ENCODE data around the gene DNAH8. TPM values are rescaled to one million over a fixed set of nuclear protein-coding genes. Genes with fewer than 3 reads are reported as not detected.

Gene DNAH8
- total and polyA plus RNA-seq, 3 donors from 2014 or later: 17.2 to 23.7 (median 19.0) TPM

DNA sequence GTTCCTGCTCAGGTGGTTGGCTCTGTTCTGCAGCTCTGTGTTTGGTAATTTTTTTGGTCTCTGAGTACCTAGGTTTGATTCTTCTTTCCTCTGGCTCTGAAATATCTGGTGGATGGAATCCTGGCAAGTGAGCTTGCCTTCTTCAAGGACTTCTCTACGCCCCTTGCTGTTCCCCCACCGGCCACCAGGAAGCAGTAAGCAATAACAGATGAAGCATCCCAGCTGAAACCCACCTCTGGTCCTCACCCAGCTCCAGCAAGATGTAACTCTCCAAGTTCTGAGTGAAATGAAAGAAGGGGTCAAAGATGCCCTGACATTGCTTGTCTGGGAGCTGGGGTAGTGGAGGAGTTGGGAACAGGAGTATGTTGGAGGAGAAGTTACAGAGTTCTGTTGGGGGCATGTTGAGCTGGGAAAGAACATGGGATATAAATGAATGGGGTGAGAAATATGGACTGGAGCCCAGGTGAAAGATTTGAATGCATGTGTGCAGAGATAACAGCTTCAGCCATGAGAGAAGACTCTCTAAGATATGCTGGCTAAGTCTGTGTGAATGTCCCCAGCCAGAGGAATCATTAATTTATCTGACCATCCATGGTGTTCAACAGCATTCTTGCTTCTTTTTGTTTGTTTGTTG is 282.1 kb downstream of the DNAH8 start:
- H3K27me3 ChIP-seq: no peaks in the 10 kb centered on the region
- H3K9me3 ChIP-seq: no peaks in the 10 kb centered on the region
- no peaks in the 10 kb centered on the region for H3K4me1 ChIP-seq
- TF ChIP-seq, protein P1, sequence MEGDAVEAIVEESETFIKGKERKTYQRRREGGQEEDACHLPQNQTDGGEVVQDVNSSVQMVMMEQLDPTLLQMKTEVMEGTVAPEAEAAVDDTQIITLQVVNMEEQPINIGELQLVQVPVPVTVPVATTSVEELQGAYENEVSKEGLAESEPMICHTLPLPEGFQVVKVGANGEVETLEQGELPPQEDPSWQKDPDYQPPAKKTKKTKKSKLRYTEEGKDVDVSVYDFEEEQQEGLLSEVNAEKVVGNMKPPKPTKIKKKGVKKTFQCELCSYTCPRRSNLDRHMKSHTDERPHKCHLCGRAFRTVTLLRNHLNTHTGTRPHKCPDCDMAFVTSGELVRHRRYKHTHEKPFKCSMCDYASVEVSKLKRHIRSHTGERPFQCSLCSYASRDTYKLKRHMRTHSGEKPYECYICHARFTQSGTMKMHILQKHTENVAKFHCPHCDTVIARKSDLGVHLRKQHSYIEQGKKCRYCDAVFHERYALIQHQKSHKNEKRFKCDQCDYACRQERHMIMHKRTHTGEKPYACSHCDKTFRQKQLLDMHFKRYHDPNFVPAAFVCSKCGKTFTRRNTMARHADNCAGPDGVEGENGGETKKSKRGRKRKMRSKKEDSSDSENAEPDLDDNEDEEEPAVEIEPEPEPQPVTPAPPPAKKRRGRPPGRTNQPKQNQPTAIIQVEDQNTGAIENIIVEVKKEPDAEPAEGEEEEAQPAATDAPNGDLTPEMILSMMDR (IDR thresholded peaks at IDR 0.05): peak in 1 of 3 experiments; percentile 35
- TF ChIP-seq POLR2A (IDR thresholded peaks at IDR 0.05): no peak
- 15 to 19% methylated on average over 2 of the region's 2 CpGs for WGBS, 2 donors
- H3K27ac ChIP-seq: no peak overlapping the region
- H3K36me3 ChIP-seq (ENCODE audit: low read depth, missing control alignments): no peaks in the 10 kb centered on the region
- H3K4me3 ChIP-seq: no peak overlapping the region
- intact Hi-C loops (cut with DNase I; ENCODE audit: low total_unique reads): no loop called here
- peak; percentile 50 for DNase-seq

DNA sequence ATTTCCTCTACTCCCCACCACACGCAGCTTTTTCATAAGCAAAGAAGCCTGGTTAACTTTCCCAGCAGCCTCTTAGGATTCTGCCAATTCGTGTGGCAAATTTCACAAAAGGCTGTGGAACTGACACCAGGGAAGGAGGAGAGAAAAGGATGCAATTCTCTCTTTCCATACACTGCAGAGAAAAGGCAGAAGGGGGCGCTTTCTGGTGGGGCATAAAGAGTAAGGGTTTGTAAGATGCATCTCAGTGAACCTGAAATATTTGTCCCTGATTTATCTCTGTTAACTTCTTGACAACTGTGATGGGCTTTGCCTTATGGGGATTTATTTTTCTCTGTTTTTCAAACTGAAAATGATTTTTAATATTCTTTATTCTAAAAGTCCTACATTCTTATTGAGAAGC is 288.0 kb downstream of the DNAH8 start:
- DNase-seq: no peak
- intact Hi-C loops (cut with DNase I; ENCODE audit: low total_unique reads): no loop called here
- TF ChIP-seq, protein P1 (IDR thresholded peaks at IDR 0.05): no peak
- no peak for TF ChIP-seq POLR2A (IDR thresholded peaks at IDR 0.05)
- Histone ChIP-seq H3K4me3 (no peak overlapping the region), H3K27me3 (no peaks in the 10 kb centered on the region), H3K36me3 (ENCODE audit: low read depth, missing control alignments) (no peaks in the 10 kb centered on the region), H3K9me3 (no peaks in the 10 kb centered on the region), H3K4me1 (no peaks in the 10 kb centered on the region), H3K27ac (no peak overlapping the region)
- 37 to 41% methylated on average over 3 of the region's 3 CpGs for WGBS, 2 donors

DNA sequence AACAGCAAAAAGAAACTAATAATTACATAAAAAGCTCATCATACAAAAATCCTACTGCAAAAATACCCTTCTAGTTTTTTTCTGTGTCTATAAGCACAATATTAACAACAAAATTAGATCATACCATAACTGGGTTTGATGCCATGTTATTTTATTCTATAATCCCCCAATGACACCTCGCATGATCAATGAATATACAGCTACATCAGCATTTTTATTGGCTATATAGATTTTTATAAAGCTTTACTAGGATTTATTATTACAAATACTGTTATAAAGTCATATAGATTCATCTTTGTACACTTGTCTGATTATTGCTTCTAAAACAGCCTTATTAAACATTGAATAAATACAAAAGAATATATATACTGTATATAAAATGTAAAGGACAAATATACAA is 288.4 kb downstream of the DNAH8 start:
- Histone ChIP-seq H3K27me3 (no peaks in the 10 kb centered on the region), H3K27ac (no peak overlapping the region), H3K4me3 (no peak overlapping the region), H3K4me1 (no peaks in the 10 kb centered on the region), H3K36me3 (ENCODE audit: low read depth, missing control alignments) (no peaks in the 10 kb centered on the region), H3K9me3 (no peaks in the 10 kb centered on the region)
- no peak for DNase-seq
- 90 to 97% methylated on average over 1 of the region's 1 CpG for WGBS, 2 donors
- TF ChIP-seq, protein P1 (IDR thresholded peaks at IDR 0.05): no peak
- no peak for TF ChIP-seq POLR2A (IDR thresholded peaks at IDR 0.05)
- intact Hi-C loops (cut with DNase I; ENCODE audit: low total_unique reads): no loop called here

DNA sequence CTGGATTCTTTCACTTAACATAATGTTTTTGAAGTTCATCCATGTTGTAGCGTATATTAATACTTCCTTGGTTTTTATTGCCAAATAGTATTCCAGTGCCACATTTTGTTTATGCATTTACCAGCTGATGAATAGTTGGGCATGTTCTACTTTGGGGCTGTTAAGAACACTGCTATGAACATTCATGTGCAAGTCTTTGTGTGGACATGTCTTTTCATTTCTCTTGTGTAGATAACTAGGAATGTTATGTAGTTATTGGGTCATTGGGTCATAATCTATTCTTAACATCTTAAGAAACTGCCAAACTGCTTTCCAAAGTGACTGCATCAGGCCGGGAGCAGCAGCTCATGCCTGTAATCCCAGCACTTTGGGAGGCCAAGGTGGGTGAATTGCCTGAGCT is 289.7 kb downstream of the DNAH8 start:
- DNase-seq: no peak
- H3K9me3 ChIP-seq: no peaks in the 10 kb centered on the region
- TF ChIP-seq, protein P1 (IDR thresholded peaks at IDR 0.05): no peak
- no peak for TF ChIP-seq POLR2A (IDR thresholded peaks at IDR 0.05)
- H3K27ac ChIP-seq: no peak overlapping the region
- H3K36me3 ChIP-seq (ENCODE audit: low read depth, missing control alignments): no peaks in the 10 kb centered on the region
- WGBS, 2 donors: 86 to 88% methylated on average over 2 of the region's 2 CpGs
- H3K4me3 ChIP-seq: no peak overlapping the region
- intact Hi-C loops (cut with DNase I; ENCODE audit: low total_unique reads): no loop called here
- H3K27me3 ChIP-seq: no peaks in the 10 kb centered on the region
- no peaks in the 10 kb centered on the region for H3K4me1 ChIP-seq

DNA sequence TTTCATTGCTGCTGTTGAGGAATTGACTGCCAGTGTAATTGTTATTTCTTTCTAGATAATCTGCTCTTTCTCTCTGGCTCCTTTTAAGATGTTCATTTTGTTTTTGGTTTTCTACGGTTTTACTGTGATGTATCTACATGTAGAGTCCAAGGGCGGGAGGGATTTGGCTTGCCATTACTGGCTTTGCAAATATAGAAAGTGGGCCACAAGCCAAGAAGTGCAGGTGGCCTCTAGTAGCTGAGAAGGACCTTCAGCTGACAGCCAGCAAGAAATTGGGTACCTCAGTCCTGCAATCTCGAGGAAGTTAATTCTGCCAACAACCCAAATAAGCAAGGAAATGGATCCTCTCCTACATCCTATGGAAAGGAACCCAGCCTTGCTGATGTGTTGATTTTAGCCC is 290.7 kb downstream of the DNAH8 start:
- DNase-seq: no peak
- TF ChIP-seq, protein P1 (IDR thresholded peaks at IDR 0.05): no peak
- TF ChIP-seq POLR2A (IDR thresholded peaks at IDR 0.05): no peak
- H3K4me1 ChIP-seq: no peaks in the 10 kb centered on the region
- 77 to 79% methylated on average over 3 of the region's 3 CpGs for WGBS, 2 donors
- H3K9me3 ChIP-seq: no peaks in the 10 kb centered on the region
- no peaks in the 10 kb centered on the region for H3K36me3 ChIP-seq (ENCODE audit: low read depth, missing control alignments)
- intact Hi-C loops (cut with DNase I; ENCODE audit: low total_unique reads): no loop called here
- no peaks in the 10 kb centered on the region for H3K27me3 ChIP-seq
- H3K27ac ChIP-seq: no peak overlapping the region
- no peak overlapping the region for H3K4me3 ChIP-seq

Data from testis (tissue), 3 donors.